ENCODE data around the gene MKS1. TPM values are rescaled to one million over a fixed set of nuclear protein-coding genes. Genes with fewer than 3 reads are reported as not detected.

Gene MKS1
- total RNA-seq, 1 experiment from 2014 or later = 29.8 TPM

- DNase-seq (ENCODE audit: low read depth, low spot score) (no peak), ATAC-seq (no peak)
- ChIA-PET RAD21 (ENCODE audit: low non-redundant PET in 1 of 2, low total read pairs in 2 of 2, uncharacterized antibody in 2 of 2, unreplicated experiment in 2 of 2) (no interaction called here), CTCF (interaction anchor here (1.9 kb wide), 1 partner anchor 49 kb away, joined by 8 read pairs; no protein-coding TSS in a partner anchor), POLR2A (no interaction called here)
- no peak overlapping the region for H3K27ac ChIP-seq (ENCODE audit: low read depth, low read length)
- H4K20me1 ChIP-seq (ENCODE audit: insufficient read depth) = no peaks in the 10 kb centered on the region
- no peaks in the 10 kb centered on the region for H3K36me3 ChIP-seq (ENCODE audit: control insufficient read depth in 1 of 2, insufficient read depth in 2 of 2, low read length in 2 of 2)
- H3K4me1 ChIP-seq (ENCODE audit: control insufficient read depth in 1 of 2, insufficient read depth in 2 of 2, low read length in 2 of 2) = peaks cover 0 to 6% of the 10 kb centered on the region in 2 experiments; a peak in 1 of 4 replicates
- no peak overlapping the region for H3K9ac ChIP-seq (ENCODE audit: low read length)
- no peaks in the 10 kb centered on the region for H3K79me2 ChIP-seq (ENCODE audit: insufficient read depth, low read length)
- H3K4me3 ChIP-seq (replicated peaks in 1 of 2; ENCODE audit: low read depth in 1 of 2, low read length in 2 of 2) = no peak overlapping the region
- TF ChIP-seq, protein P1, sequence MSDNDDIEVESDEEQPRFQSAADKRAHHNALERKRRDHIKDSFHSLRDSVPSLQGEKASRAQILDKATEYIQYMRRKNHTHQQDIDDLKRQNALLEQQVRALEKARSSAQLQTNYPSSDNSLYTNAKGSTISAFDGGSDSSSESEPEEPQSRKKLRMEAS (IDR thresholded peaks at IDR 0.05) = no peak
- TF ChIP-seq YY1 (IDR thresholded peaks at IDR 0.05; ENCODE audit: extremely low read depth, insufficient replicate concordance, low read depth, low read length) (no peak), EZH2 (IDR thresholded peaks at IDR 0.05) (no peak), FOSL1 (IDR thresholded peaks at IDR 0.05; ENCODE audit: low read depth) (no peak), POLR2AphosphoS5 (IDR thresholded peaks at IDR 0.05; ENCODE audit: low read depth, low read length) (no peak), SP1 (IDR thresholded peaks at IDR 0.05; ENCODE audit: low read depth) (no peak), POLR2A (IDR thresholded peaks at IDR 0.05; ENCODE audit: borderline replicate concordance, extremely low read depth, insufficient read depth, insufficient read length) (no peak), SIN3A (IDR thresholded peaks at IDR 0.05; ENCODE audit: low read depth) (no peak), RAD21 (IDR thresholded peaks at IDR 0.05; ENCODE audit: low read depth) (no peak), TCF7L2 (IDR thresholded peaks at IDR 0.05; ENCODE audit: borderline replicate concordance, extremely low read depth, insufficient read depth, insufficient read length) (no peak), SRF (IDR thresholded peaks at IDR 0.05; ENCODE audit: low read depth) (no peak), CTCF (IDR thresholded peaks at IDR 0.05 in 2 of 3, conservative IDR thresholded peaks at IDR 0.05 in 1 of 3; ENCODE audit: borderline replicate concordance in 1 of 3, insufficient read depth in 1 of 3, low read depth in 2 of 3, low read length in 2 of 3) (no peak), ZNF274 (IDR thresholded peaks at IDR 0.05; ENCODE audit: low read depth, low read length) (no peak)
- TF ChIP-seq, protein P2, sequence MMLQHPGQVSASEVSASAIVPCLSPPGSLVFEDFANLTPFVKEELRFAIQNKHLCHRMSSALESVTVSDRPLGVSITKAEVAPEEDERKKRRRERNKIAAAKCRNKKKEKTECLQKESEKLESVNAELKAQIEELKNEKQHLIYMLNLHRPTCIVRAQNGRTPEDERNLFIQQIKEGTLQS (IDR thresholded peaks at IDR 0.05) = no peak
- intact Hi-C loops (cut with micrococcal nuclease) = loop anchor here (2.0 kb wide), 1 partner anchor 198 kb away; no protein-coding TSS in a partner anchor
- H3K9me2 ChIP-seq (ENCODE audit: insufficient read depth) = no peaks in the 10 kb centered on the region
- no peaks in the 10 kb centered on the region for H3K9me3 ChIP-seq (ENCODE audit: control insufficient read depth in 1 of 2, insufficient read depth in 1 of 2, low read depth in 1 of 2, low read length in 2 of 2)
- no peak overlapping the region for H2AFZ ChIP-seq (ENCODE audit: low read depth, low read length, poor library complexity, severe bottlenecking)
- no TSS peak for BruUV-seq (replicated peaks)
- no peak overlapping the region for H3K4me2 ChIP-seq (ENCODE audit: low read length)
- no peaks in the 10 kb centered on the region; the same call in 1 of the 2 replicates for H3K27me3 ChIP-seq (ENCODE audit: insufficient read depth, low read length)
Observed at GRCh38 chr17:58248955-58249269, 29.9 kb upstream of the MKS1 start.

All from HCT116 (cell line).